Activated CD4-positive, alpha-beta T cell treated with anti-CD3 and anti-CD28 coated beads, Interleukin-2, amount 50 U/mL, for 4 hours (primary cell): ENCODE results near the gene GPR107.

Experiments
- DNase-seq, 2 experiments: peaks; one replicate each; pipeline ENCODE4 v3.0.0-alpha.2; 2020

Gene GPR107

DNA sequence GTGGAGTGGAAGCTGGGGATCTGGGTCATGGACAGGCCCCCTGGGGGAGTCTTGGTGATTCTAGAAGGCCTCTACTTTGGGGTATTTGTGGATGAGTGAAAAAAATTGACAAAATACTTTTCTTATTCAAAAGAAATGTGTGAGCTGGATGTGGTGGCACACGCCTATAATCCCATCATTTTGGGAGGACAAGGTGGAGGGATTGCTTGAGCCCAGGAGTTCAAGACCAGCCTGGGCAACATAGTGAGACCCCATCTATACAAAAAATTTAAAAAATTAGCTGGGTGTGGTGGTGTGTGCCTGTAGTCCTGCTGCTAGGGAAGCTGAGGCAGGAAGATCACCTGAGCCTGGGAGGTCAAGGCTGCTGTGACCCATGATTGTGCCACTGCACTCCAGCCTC lies 111.9 kb downstream of the GPR107 start:
- DNase-seq = no peak

DNA sequence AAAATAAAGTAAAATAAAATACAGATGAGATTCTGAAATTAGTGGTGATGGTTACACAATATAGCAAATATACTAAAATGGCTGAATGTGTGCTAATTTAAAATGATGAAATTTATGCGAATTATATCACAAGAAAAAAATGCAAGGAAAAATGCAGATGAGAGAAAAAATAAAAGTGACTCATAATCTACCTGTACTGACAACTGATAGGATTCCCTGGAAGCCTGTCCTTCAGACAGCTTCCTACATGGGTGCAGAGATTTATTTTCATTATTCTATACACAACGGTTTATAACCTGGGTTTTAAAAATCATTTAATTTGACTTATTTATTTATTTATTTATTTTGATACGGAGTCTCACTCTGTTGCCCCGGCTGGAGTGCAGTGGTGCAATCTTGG lies 112.7 kb downstream of the GPR107 start:
- DNase-seq = no peak

DNA sequence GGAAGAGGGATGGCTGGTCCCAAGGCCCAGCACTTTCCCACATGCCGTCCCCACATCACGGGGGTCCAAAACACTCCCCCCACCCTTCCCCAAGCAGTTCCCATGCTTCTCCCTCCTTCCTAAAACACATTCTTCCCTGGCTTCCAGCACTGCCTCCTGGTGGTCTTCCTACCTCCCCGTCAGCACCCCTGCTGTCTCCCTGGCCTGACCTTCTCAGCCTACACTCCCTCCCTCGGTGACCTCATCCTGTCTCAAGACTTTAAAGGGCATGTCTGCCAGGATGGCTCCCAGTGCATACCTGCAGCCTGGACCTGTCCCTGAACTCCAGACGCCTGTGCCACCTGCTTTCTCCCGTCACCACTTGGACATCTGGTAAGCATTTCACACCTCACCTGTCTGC lies 114.2 kb downstream of the GPR107 start:
- no peak for DNase-seq

DNA sequence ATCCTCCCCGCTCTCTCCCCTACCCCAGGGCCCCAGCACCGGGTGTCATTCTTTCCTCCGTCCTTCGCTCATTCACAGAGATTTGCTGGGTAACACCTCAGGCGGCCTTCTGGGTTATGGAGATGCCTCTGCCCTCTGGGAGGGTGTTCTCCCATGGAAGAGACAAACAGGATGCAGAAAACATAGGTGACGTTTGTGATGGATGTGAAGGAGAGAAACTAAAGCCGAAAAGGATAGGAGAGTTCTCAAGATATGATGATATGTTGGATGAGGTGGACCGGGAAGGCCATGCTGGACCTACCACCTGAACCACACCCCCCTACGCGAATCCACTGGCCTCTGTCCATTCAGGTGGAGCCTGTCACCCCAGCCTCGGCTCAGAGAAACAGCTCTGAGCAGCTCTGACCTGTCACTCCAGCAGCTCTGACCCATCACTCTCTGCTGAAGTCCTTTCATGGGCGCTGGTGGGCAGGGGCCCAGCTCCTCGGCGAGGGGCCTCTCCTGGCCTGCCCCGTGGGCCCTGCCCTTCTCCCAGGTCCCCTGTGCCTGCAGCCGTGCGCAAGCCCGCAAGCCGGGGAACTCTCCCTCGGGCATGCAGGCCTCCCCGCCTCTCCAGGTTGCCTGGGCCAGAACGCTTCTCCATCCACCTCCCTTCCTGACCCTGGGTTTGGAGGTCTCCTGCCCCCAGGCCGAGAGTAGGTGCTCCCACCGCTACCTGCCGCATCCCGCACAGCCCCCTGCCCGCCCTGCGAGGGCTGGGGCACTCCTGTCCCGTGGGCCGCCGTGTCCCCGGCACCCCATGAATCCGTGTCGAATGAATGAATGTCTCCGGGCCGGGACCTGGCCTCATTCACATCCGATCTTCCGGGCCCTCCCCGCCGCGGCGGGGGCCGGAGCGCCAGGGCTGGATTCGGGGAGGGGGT lies 117.8 kb downstream of the GPR107 start:
- peak in 1 of 2 experiments; percentile 7 for DNase-seq

DNA sequence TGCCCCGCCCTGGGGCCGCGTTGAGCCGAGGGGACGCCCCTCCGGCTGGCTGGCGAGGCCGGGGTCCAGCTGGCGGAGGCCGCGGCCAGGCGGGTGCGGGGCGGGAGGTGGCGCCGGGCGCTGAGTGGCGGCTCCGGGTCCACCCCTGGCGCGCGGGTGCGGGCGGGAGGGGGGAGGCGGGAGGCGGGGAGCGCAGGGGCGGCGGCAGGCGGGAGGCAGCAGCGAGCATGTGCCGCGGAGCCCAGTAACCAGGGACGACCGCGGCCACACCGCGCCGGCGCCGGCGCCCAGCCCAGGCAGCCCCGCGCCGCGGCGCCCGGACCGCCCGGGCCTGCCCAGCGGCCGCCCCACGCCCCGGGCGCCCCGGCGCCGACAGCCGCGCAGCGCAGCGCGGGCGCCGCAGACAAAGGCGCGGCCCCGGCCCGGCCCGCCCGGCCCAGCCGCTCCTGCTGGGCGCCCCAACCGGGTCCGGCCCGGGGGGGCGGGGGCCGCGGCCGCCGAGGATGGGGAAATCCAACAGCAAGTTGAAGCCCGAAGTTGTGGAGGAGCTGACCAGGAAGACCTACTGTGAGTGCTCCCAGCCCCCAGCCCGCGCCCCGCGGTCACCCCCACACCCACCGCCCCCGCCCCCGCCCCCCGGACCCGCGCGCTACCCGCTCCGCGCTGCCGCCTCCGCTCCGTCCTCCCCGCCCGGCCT lies 118.6 kb downstream of the GPR107 start, which contains the start of gene NCS1:
NCS1 (plus strand) TSS at position 244 of the 697 bp plus-strand sequence; CDS start at position 504, 260 bp downstream.
- peak; percentile 35 to 51 for DNase-seq

DNA sequence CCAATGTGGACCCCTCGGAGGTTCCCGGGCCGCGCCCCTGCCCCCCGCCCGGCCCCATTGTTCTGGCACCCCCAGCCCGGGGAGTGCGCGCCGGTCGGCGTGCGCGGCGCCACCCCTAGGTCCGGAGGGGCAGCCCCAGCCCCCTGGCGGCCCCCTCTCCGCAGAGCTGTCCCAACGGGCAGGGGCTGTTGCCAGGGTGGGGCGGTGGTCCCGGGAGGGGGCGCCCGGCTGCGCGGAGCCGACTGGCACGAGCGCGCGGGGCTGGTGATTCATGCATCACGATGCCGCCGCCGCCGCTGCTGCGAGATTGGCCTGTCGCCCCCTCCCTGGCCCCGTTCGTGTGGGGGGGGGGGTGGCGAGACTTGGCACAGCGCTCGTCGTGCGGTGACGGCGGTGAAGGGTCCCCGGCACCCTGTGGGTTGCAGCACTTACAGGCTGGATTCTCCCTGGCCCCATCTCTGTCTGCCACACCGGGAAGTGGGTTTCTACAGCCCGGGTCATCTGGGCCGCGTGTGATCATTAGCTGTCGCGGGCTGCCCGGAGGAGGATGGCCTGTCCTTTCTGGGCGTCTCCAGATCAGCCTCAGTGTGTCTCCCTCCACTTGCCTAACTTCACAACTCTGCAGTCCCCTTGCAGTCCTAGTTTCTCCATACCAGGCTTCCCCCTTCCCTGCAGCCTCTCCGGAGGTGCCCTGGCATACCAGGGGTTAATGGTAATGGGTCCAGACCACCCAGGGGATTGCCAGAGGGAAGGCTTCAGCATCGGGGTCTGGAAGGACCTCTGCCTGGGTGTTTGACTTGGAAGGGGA lies 119.4 kb downstream of the GPR107 start:
- peak; percentile 57 to 64 for DNase-seq

DNA sequence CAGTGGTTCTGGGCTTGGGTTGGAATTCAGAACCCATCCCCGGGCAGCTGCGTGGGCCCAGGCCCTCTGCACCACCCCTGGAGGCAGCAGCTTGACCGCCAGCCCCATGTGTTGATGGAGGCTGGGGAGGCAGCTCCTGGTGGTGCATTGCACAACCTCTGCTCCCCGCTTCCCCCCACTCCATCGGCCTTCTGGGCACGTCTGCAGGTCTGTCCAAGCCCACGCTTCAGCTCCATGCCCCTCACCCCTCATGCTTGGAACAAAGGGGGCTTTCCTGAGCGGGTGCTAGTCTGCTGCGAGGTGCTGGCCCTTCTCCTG lies 119.9 kb downstream of the GPR107 start:
- no peak for DNase-seq

DNA sequence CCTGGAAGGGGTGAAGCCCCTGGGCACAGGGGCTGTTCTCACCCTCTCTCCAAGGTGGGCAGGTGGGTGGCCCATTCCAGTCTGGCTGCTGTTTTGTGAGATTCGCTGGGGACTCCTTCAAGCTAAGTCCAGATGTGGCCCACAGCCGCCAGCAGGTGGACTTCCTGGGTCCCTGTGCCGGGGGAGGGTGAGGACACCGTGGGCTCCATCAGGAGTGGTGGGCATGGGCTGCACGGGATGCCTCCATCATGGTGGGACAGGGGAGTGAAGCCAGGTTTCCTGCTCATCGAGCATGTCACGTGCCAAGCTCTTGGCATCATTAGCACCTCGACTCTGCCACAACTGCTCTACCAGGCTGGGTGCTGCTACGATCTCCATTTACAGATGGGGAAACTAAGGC lies 120.3 kb downstream of the GPR107 start:
- DNase-seq = no peak

DNA sequence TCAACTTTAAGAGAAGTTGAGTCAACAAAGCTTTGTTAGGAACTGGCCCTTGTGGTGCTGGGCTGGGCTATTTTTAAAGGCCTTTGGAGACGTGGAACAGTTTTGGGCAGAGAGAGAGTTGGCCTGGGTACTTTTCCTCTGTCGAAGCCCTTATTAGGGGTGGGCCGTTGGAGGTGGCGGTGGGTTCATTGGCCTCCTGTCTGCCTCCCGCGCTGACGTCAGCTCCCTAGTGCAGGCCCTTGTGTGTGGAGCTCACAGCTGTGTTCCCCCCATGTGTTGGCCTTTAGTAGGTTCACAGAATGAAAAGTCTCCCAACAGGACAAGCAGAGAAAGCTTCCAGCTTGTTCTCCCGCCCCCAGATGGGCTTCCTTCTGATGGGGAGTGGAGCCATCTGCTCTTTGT lies 121.2 kb downstream of the GPR107 start:
- no peak for DNase-seq

DNA sequence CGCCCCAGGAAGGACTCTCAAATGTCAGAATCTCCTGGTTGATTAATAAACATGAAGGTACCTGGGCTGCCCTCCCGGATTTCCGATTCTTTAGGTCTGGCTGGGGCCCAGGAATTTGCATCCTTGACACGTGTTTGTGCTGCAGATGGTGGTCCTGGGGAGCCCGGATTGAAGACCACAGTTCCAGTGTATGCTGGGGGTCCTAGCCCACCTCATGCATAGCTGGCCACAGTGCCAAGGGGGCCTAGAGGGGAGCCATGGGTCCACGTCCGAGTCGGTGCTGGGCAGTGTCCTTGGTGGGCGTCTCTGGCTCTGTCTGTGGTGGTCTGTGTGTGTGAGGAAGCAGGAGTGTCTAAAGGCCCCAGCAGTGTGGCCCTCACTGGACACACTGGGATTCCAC lies 121.6 kb downstream of the GPR107 start:
- DNase-seq = no peak

DNA sequence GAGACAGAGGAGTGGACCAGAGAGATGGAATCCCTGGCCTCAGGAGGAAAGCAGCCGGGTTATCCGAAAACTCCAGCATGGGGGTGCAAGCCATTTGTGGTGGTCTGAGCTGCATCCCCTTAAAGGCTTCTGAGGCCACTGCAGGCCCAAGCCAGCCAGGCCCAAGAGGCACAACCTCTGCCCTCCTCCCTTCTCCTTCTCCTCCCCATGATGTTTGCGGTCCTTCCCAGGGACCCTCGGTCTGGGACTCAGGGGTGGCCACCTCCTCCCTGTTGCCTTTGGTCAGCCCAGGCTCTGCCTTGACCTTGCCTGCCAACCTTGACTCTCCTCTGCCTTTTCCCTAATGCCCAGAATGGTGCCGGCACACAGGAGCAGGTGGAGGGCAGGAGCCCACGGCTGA lies 123.1 kb downstream of the GPR107 start:
- no peak for DNase-seq

DNA sequence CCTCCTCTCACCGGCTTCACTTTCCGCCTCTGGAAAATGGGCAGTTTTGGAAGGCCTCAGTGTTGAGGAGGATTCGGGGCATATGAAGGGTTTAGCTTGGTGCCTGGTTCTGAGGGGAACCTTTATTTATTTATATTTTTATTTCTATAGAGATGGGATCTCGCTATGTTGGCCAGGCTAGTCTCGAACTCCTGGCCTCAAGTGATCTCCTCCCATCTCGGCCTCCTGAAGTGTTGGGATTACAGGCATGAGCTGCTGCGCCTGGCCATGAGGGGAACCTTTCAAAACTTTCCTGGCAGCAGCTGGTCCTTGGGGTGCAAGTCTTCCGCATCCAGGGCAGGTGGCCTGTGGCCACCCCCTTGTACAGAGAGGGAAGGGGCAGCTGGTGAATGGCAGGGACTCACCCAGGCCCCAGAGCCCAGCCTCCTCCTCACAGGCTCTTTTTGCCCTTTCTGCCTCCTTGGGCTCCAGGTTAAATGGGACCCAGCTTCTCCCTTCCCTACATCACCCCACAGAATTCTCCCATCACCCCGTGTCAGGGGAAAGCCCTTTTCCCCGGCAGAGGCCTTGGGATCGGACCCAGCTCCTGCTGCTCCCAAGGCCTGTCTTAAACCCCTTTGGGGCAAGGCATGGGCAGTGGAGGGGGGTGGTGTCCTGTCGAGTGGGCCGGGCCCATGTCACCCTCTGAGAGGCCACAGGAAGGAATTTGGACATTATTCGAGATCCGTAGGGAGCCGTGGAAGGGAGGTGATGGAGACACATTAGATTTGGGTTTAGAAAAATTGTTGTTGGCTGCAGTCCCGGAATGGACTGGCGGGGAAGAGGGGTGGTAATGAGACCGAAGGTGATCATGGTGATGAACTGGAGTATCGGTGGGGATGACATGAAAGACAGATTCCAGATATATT lies 124.4 kb downstream of the GPR107 start:
- no peak for DNase-seq

DNA sequence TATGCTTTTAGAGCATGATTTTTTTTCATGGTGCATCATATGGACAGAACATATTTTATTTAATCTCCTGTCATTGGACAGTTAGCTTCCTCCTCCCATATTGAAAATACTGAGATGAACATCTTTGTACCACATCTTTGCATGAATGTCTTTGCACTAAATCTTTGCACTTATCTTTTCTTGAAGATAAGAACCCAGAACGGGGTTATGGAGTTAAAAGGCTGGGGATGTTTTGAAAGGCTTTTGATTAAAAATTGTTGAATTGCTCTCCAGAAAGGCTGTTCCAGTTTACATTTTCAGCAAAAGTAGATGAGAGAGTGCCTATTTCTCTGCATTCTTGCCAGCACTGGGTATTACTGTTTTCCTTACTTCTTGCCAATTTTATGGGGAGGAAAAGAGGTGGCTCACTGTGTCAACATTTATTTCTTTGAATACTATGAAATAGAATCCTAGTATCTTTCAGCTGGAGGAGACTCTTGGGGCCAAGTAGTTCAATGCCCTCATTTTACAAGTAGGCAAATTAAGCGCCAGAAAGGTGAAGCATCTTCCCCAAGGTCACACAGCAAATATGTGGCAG lies 125.7 kb downstream of the GPR107 start:
- DNase-seq = no peak

DNA sequence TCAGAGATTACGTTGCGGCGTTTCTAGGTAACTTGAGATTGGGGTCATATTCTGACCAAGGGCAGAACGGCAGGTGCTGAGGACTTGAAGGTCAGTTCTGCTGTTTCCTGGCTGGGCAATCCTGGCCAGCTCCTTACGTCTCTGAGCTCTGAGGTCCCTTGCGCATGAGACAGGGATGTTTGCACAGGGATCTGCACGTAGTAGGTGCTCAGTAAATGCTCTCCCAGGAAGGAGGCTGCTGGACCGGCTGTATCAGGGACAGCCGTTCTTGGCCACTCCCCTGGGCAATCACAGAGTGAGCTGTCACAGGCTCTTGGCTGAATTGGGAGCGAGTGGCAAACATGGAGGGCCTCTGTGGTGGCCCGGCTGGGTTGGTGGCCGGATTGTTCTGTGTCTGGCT lies 126.8 kb downstream of the GPR107 start:
- DNase-seq = no peak

DNA sequence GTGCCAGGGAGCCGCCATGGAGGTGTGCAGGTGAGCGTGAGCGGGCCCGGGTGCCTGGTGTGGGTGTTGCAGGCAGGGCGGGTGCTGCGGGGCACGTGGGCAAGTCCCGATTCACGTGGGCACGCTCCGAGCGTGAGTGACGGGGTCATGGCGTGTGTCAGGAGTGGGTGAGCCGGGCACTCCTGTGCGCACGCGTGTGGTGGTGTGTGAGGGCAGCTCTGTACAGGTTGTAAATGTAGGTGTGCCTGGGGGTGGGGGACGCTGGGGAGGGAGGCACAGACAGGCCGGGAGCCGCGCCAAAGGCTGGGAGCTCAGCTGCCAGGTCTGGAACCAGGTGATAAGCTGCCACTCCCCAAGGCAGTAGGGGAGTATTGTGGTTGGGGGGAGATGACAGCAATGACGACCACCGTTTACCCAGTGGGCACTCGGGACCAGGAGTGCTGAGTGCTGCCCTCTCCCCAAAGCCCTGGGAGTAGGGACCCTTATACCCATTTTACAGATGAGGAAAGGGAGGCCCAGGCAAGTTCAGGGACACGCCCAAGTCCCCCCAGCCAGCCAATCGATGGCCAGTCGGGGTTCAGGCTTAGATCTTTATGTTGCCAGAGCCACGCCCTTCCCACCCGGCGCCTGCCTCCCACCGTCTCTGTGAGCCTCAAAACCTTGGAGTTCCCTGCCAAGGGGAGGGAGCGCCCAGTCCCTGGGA lies 128.1 kb downstream of the GPR107 start:
- no peak for DNase-seq

DNA sequence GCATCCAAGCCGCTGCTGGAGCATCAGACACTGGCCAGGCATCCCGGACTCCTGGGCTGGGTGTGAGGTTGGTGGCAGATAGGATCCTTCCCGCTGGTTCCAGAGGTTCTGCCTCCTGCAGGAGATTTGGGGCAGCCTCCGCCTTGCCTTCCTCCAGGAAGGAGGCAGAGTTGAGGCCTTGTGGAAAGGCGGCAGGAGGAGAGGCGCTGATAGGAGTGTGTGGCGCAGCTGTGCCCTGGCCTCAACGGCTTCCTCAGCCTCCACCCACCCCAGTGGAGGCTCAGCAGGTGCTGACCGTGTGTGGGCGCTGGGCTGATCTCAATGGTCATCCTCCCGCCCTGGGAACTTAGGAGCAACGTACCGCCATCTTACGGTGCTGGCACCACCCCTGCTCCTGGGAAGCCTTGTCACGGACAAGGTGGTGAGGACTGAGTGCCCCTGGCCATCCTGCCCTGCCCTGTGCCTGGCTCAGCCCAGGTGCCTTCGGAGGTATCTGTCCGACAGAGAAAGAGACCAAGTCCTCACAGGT lies 128.7 kb downstream of the GPR107 start:
- no peak for DNase-seq

DNA sequence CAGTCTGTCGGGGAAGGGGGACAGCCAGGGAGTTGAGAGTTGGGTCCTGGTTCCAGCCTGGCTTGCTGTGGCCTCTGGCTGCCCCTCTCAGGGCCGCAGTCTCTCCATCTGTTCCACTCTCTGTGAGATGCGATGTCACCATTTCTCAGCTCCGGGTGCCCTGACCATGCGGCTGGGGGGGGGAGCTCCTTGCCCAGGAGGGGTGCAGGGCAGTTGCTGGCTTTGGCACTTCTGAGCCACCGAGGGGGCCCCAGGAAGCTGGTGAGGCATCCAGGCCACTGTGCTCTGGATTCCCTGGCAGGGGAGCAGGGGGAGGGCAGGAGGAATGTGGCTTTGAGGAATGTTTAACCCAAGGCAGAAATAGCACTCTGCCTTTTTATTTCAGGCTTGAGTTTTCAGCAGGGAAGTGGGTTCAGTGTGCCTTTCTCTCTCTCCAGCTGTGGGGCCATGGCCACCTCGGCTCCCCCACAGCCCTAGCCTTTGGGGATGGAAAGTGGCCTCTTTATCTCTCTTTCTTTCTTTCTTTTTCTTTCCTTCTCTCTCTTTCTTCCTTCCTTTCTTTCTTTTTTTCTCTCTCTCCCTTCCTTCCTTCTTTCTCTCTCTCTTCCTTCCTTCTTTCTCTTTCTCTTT lies 129.5 kb downstream of the GPR107 start:
- DNase-seq = no peak

DNA sequence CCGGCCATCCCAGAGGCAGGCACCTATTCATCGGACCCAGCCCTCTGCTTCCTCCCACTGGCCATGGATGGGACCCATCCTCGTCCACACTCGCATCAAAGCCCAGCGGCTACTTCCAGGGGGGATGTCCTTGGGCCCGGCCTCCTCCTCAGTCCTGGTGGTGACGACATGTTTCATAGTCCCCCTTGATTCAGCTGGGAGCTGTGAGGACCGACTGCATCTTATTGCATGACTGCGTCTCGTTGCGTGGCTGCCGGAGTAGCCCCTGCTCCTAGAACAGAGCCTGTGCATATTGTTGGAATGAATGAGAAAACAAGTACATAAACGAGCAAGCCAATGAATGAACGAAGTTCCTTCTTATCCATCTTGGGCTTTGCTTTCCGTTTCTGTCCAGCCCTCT lies 131.3 kb downstream of the GPR107 start:
- DNase-seq = no peak

DNA sequence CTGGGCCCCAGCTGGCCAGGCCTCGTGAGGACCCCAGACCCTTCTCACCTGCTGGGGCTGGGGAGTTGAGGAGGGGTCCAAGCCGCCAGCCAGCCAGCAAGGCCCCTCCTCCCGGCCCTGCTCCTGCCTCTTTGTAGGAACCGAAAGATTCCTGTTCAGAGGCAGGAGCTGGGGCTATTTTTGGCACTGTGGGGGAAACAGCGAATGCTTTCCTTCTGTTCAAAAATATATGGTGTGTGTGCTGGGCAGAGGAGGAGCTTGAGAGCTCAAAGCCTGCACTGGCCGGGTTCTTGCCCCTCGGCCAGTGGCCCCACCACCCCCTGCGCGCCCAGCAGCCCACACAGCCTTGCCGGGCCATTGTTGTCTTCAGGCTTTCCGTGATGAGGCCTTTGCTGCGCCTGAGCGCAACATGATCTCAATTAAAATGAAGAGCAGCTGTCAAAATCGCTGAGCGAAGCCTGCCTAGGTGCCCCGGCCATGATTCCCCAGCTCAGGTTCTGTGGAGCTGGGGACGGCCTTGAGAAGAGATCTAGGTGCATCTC lies 131.9 kb downstream of the GPR107 start:
- DNase-seq = no peak

DNA sequence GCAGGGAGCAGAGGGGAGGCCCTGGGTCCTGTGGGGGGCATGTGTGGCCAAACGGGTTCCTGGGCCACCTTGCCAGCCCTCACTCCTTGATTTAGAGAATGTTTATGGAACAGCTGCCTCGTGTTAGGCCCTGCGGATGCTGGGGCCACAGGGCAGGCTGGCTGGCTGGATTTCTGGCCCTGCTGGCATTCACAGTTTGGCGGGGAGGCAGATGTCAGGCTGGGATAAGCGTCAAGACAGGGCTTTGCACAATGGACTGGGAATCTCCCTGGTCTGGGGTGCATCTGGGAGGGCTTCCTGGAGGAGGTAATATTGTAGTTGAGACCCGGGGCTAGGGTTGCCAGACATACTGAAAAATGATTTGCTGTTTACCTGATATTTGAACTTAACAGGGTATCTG lies 132.3 kb downstream of the GPR107 start:
- no peak for DNase-seq
